Endothelial cell of hepatic sinusoid (primary cell): ENCODE measurements around the gene PNMA8B.
"Not testable (repeated sequence)": the region's sequence is repeated elsewhere in the genome, so short reads cannot be mapped to it uniquely, and the experiment has no call there.

ENCODE experiments used
- in situ Hi-C: cut with HindIII; loops from 2 replicates; pipeline ENCODE4 v1.10.0; 2017; ENCODE audit warnings: low sequenced_read_pairs

PNMA8B gene

DNA sequence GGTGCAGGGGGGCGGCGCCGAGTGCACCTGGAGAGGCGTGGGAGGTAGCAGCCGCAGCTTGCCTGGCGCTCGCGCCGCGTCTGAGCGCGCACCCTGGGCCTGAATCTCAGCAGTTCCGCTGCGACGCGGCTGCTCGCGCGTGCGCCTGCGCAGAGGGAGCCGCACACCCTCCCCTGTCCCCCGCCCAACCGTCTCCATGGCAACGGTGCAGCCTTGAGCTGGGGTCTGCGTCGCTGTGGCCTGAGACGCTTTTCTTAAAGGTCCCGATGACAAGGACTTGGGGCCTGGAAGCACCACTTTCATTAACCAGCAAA lies at the start of gene PNMA8B:
Gene PNMA8B, minus strand, starts transcription at position 82 of the 314 bp plus-strand sequence. CDS start 402 bp downstream, outside the sequence.
- in situ Hi-C loops = no loop called here

DNA sequence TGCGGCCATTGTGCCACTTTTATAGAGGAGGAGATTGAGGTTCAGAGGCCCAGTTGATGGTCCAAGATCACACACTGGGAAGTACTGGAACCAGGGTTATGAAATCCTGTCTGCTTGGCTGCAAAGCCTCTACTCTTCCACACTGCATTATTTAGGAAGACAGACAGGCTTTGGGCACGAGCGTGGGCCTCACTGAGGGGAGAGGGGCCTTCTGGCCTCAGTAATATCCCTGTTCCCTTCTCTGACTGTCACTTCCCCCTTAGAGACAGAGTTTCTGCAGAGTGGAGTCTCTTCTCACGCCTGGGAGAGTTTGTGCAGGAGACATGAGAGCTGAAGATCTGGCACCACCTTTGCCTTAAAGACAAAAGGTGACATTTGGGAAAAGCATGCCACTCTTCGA lies 49.0 kb upstream of the PNMA8B start:
- in situ Hi-C loops = loop anchor here (25.0 kb wide), 3 partner anchors 118 to 257 kb away; partner anchors contain the start of genes CCDC8, DACT3 and HIF3A

DNA sequence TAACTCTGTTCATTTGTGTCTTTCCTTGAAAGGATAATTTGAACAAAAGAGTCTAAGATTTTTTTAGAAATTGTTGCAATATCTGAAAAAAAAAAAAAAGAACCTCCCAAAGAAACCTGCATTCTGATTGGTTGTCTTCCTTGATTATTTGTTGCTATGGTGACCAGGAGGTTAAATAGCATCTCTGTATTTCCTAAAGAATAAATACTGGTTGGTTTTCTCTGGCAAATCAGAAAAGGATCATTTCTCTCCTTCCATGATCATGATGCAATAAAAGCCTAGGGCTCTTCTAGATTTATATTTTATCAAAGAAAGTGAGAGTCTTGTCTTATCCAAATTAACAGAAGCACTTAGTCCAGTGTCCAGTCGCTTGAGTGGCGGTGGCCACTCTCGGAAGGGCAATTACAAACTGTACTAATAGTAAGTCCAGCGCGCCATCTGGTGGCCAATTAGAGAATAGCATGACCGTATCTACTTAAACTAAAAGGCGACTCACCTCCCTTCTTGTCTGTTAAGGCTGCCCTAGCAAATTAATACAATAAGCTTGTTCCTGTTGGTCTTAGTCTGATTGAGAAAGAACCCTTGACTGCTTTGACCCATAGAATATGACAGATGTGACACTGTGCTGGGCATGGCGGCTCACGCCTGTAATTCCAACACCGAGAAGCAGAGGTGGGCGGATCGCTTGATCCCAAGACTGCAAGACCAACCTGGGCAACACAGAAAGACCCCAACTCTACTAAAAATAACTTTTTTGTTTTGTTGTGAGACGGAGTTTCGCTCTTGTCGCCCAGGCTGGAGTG lies 47.0 kb upstream of the PNMA8B start:
- in situ Hi-C loops = loop anchor here (25.0 kb wide), 3 partner anchors 120 to 255 kb away; partner anchors contain the start of genes CCDC8, DACT3 and HIF3A

DNA sequence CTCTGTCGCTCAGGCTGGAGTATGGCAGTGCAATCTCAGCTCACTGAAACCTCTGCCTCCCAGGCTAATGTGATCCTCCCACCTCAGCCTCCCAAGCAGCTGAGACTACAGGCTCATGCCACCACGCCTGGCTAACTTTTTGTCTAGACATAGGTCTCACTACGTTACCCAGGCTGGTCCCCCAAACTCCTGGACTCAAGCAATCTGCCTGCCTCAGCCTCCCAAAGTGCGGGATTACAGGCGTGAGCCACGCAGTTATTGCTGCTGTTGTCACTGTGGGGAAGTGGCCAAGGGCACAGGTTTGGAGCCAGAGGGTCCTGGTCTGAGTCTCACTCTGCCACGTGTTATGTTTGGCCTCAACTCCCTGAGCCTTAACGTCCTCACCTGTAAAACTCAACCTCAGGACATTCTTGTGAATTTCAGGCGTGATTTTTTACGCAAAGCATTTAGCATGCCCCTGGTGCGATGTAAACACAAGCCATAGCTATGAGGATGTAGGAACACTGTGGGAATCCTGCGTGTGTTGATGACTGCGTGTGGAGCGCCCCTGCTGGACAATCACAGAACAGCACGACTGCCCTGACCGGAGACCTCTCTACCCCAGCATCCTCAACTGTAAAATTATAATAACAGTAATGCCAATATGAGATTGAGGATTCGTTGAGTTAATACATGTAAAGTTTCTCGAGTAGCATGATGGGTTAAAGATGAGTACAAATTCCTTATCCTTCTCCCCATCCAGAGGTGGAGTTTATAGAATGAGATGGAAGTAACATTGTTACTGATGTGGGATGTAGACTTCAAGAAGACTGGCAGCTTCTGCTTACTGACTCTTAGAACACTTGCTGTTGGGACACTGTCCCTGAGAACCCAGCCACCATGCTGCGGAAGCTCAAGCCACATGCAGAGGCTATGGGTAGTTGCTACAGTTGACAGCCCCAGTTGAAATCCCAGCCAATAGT lies 41.8 kb upstream of the PNMA8B start:
- in situ Hi-C loops = loop anchor here (25.0 kb wide), 3 partner anchors 125 to 250 kb away; partner anchors contain the start of genes CCDC8, DACT3 and HIF3A

DNA sequence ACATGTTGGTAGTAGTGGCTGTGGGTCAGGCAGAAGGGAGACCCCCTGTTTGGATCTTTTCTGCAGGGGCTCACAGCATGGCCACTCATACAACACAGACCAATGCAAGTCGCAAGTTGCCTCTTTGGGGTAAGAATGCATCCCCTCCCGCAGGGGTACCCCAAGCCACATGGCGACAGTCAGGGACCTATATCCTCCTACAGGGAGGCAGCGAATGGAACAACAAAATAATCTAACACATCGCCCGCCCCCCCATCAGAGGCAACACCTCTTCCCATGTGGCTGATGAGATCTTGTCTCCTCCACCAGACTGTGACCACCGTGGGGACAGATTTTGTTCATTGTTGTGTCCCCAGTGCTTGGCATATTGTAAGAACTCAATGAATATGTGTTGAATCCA lies 40.7 kb upstream of the PNMA8B start:
- in situ Hi-C loops = loop anchor here (25.0 kb wide), 3 partner anchors 124 to 249 kb away; partner anchors contain the start of genes CCDC8, DACT3 and HIF3A

GRCh38 chr19:46533621-46534081 lies 38.0 kb upstream of the PNMA8B start:
- in situ Hi-C loops = loop anchor here (25.0 kb wide), 3 partner anchors 121 to 246 kb away; partner anchors contain the start of genes CCDC8, DACT3 and HIF3A

GRCh38 chr19:46533078-46533620 lies 37.5 kb upstream of the PNMA8B start:
- in situ Hi-C loops = loop anchor here (25.0 kb wide), 3 partner anchors 121 to 246 kb away; partner anchors contain the start of genes CCDC8, DACT3 and HIF3A

DNA sequence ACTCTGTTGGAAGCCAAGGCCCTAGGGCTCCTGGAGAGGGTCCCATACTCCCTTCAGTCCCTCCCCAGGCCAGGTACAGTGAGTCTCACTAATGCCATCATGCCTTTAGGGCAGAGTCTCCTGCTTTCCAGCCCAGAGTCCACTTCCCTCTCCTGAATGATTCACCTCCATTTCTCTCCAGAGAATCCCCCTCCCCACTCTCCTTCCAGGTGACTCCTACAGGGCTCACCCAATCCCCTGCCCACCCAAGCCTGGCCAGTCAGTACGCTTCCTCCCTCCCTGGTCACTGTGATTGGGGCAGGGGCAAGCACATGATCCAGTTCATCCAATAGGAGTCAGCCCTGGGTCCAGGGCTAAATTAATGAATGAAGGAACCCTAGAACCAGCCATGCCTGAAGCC lies 35.0 kb upstream of the PNMA8B start:
- in situ Hi-C loops = loop anchor here (25.0 kb wide), 3 partner anchors 118 to 243 kb away; partner anchors contain the start of genes CCDC8, DACT3 and HIF3A

DNA sequence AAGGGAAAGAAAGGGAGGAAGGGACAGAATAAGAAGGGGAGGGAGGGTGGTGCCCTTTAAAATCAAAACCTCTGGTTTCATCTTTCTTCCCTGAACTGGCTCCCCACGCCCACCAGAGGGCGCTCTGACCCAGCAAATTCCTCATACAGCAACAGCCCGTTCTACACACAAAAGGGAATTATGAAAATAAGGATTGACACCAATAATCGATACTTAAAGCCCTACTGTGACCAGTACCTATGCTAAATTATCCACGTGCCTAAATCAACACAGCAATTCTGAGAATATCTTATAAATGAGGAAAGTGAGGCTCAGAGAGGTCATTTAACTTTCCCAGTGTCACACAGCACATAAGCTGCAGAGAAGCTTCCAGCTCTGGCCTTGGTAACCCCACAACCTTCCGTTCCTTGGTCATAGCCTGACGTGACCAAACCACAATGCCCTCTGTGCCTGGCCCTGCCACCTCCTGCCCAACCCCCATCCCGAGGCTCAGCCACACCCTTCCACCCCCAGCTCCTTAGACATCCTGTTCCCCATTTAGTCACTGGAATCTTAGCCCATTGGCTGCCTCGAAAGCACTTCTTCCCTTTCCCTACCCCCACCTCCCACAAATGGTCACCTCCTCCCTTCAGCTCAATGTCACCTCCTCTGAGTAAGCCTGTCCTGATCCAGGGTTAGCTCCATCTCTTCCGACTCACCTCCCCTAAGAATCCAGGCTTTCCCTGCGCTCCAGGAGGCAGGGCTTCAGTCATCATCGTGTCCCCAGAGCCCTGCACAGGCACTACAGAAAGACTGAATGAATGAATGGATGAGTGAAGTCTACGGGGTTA lies 34.2 kb upstream of the PNMA8B start:
- in situ Hi-C loops = loop anchor here (25.0 kb wide), 3 partner anchors 118 to 243 kb away; partner anchors contain the start of genes CCDC8, DACT3 and HIF3A

- in situ Hi-C loops = loop anchor here (25.0 kb wide), 3 partner anchors 117 to 242 kb away; partner anchors contain the start of genes CCDC8, DACT3 and HIF3A
These were observed 33.2 kb upstream of the PNMA8B start for GRCh38 chr19:46528601-46529590.

GRCh38 chr19:46526801-46527200 lies 31.1 kb upstream of the PNMA8B start:
- in situ Hi-C loops = loop anchor here (25.0 kb wide), 3 partner anchors 114 to 240 kb away; partner anchors contain the start of genes CCDC8, DACT3 and HIF3A

DNA sequence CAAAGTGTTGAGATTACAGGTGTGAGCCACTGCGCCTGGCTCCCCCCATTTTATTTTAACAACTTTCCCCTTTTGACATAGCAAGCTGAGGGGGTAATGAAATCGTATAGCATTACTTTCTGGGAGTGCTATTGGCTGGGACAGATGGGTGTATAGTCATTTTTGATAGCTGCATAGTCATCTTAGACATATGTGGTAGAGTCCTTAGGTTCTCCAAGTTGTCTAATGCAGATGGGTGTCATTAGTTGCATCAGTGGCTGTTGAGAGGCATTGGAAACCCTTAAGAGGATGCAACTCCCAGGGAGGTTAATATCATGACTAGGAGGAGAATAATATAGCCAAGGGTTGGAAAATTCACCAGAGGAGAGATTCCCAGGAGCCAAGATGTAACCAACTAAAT lies 28.6 kb upstream of the PNMA8B start:
- in situ Hi-C loops = no loop called here

- in situ Hi-C loops = not testable (repeated sequence)
These were observed 27.3 kb upstream of the PNMA8B start for GRCh38 chr19:46522988-46523387.

DNA sequence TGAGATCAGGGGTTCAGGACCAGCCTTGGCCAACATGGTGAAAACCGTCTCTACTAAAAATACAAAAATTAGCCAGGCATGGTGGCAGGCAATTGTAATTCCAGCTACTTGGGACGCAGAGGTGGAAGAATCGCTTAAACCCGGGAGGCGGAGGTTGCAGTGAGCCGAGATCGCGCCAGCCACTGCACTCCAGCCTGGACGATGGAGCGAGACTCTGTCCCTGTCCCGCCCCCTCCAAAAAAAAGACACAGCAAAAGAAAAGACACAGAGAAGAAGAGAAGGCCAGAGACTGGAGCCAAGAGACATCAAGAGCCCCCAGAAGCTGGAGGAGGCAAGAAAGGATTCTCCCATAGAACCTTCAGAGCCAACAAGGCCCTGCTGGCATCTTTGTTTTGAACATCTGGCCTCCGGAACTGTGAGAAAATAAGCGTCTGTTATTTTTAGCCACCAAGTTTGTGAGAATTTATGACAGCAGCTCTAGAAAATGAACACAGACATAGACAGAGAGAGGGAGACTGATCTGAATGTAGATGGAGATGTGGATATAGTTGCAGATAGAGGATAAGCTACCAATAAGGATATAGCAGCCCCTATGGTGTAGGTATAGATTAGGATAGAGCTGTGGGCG lies 25.7 kb upstream of the PNMA8B start:
- in situ Hi-C loops = no loop called here

GRCh38 chr19:46520616-46521015 lies 24.9 kb upstream of the PNMA8B start:
- in situ Hi-C loops = no loop called here

DNA sequence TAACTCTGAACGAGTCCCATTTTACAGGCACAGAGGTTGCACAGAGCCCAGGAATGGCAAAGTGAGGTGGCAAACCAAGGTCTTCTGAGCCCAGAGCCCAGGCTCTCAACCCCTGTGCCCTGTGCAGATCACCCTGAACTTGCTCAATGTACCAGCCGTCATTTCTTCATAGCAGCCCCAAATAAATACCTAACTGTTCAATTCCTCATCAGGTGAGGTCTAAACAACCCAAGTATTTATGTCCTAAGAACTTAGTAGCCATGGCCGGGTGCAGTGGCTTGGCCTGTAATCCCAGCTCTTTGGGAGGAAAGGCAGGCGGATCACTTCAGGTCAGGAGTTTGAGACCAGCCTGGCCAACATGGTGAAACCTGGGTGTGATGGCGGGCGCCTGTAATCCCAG lies 21.8 kb upstream of the PNMA8B start:
- in situ Hi-C loops = no loop called here

DNA sequence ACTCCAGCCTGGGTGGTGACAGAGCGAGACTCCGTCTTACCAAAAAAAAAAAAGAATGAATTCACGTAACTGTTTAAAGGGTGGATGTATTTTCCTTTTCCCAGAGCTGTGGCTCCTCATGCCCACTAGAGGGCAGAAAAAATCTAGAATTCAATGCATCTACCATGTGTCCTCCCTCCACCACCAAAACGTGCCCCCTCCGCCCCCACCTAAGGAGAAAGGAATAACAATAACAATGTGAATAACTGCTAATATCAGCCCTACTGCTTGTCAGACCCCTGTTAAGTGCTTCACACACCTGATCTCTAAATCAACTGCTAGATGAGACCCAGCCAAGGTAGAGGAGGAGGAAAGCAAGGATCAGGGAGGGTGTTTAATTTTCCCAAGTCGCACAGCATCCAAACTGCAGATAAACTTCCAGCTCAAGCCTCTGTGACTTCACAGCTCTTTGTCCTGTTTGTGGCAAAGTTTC lies 20.2 kb upstream of the PNMA8B start:
- in situ Hi-C loops = no loop called here

- in situ Hi-C loops = no loop called here
These were observed 19.6 kb upstream of the PNMA8B start for GRCh38 chr19:46515290-46515609.
